Activated T-helper 1 cell treated with anti-CD3 and anti-CD28 coated beads, Interleukin-12 subunit alpha, Interleukin-12 subunit beta, Interleukin-2, Interleukin-4 antibody, amounts not matched to agents 30 ng/mL and 10 ng/mL and 1 ng/mL, durations not matched to agents 14 hours and 24 hours and 36 hours (primary cell): ENCODE data around the gene MPRIP. TPM values are rescaled to one million over a fixed set of nuclear protein-coding genes. Genes with fewer than 3 reads are reported as not detected.

Experiments used
- DNase-seq: peaks from one replicate; pipeline ENCODE4 v3.0.0; 2021; ENCODE audit warnings: low spot score
- H3K27ac Mint-ChIP-seq: one replicate; pipeline ENCODE4 v1.8.0; 2021; ENCODE audit warnings: mild to moderate bottlenecking, mixed read lengths
- H3K27me3 Mint-ChIP-seq: one replicate; pipeline ENCODE4 v1.8.0; 2022; ENCODE audit warnings: mild to moderate bottlenecking, moderate library complexity, mixed read lengths; ENCODE audit not compliant: insufficient read depth
- H3K36me3 Mint-ChIP-seq: one replicate; pipeline ENCODE4 v1.8.0; 2021; ENCODE audit warnings: low read depth, mixed read lengths
- H3K4me1 Mint-ChIP-seq: one replicate; pipeline ENCODE4 v1.8.0; 2021; ENCODE audit warnings: low read depth, mixed read lengths
- H3K4me3 Mint-ChIP-seq: one replicate; pipeline ENCODE4 v1.8.0; 2021; ENCODE audit warnings: mild to moderate bottlenecking, moderate library complexity, mixed read lengths
- H3K9me3 Mint-ChIP-seq: one replicate; pipeline ENCODE4 v1.8.0; 2021; ENCODE audit warnings: mixed read lengths
- intact Hi-C: fragments of 100-400 bp; cut with micrococcal nuclease; formaldehyde crosslinking; loops from one replicate; pipeline ENCODE4 v1.15.1; 2024
- total RNA-seq: library from RNA; stranded (reverse); gene quantifications from 2 replicates; pipeline ENCODE4 v1.2.3, GENCODE V29; 2022

The MPRIP gene
- total RNA-seq, 1 donor from 2014 or later: 175 TPM

DNA sequence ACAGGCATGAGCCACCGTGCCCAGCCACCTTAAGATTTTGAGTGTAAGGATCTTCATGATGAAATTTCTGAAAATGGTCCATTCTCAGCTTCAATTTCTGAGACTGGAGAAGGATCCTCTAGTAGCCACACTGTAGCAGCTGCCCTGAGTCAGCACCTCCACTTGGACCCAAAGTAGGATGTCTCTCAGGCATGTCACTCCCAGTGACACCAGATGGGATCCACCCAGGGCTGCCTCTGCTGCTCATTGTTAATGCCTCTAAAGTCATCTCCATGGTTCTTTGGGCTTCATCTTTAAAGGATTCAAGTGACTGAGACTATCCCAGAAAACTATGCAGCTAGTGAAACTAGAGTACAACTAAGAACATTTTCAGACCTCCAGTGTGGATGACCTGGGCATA, 156.0 kb downstream of the MPRIP start:
- intact Hi-C loops: no loop called here
- Mint-ChIP-seq H3K4me3 (no peak overlapping the region), H3K27ac (no peak overlapping the region), H3K27me3 (no peaks in the 10 kb centered on the region), H3K9me3 (no peaks in the 10 kb centered on the region), H3K4me1 (no peaks in the 10 kb centered on the region), H3K36me3 (peaks cover 15% of the 10 kb centered on the region)
- DNase-seq: no peak

DNA sequence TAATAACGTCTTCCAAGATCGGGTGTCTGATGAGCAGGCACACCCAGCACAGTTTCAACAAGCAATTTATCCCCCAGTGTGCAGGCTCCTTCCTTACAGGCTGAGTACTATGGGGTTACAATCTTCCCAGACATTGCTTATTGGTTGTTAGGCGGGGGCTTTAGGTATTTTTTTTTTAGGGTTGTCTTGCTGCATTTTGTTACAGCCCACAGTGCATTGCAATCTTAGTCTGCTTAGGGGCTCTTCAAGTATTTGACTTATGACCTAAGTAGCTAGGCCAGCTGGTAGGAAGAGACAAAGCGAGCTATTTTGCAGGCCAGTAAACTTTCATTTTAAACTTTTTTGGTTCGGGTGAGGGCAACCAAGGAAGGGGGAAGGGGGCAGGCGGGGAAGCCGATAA, 158.1 kb downstream of the MPRIP start:
- no peaks in the 10 kb centered on the region for H3K4me1 Mint-ChIP-seq
- intact Hi-C loops: no loop called here
- no peak overlapping the region for H3K4me3 Mint-ChIP-seq
- DNase-seq: no peak
- peaks cover 28% of the 10 kb centered on the region for H3K36me3 Mint-ChIP-seq
- H3K9me3 Mint-ChIP-seq: no peaks in the 10 kb centered on the region
- H3K27ac Mint-ChIP-seq: no peak overlapping the region
- no peaks in the 10 kb centered on the region for H3K27me3 Mint-ChIP-seq

GRCh38 chr17:17200831-17201230, 158.6 kb downstream of the MPRIP start:
- no peak for DNase-seq
- intact Hi-C loops: no loop called here
- Mint-ChIP-seq H3K36me3 (peaks cover 28% of the 10 kb centered on the region), H3K9me3 (no peaks in the 10 kb centered on the region), H3K4me1 (no peaks in the 10 kb centered on the region), H3K27me3 (no peaks in the 10 kb centered on the region), H3K4me3 (no peak overlapping the region), H3K27ac (no peak overlapping the region)

- Mint-ChIP-seq H3K27me3 (no peaks in the 10 kb centered on the region), H3K36me3 (peaks cover 28% of the 10 kb centered on the region), H3K4me1 (no peaks in the 10 kb centered on the region), H3K9me3 (no peaks in the 10 kb centered on the region), H3K27ac (no peak overlapping the region), H3K4me3 (no peak overlapping the region)
- DNase-seq: no peak
- intact Hi-C loops: no loop called here
Measured at GRCh38 chr17:17201271-17201670, 159.0 kb downstream of the MPRIP start.

- Mint-ChIP-seq H3K4me1 (no peaks in the 10 kb centered on the region), H3K27me3 (no peaks in the 10 kb centered on the region), H3K9me3 (no peaks in the 10 kb centered on the region), H3K36me3 (peaks cover 28% of the 10 kb centered on the region), H3K4me3 (no peak overlapping the region), H3K27ac (no peak overlapping the region)
- DNase-seq: no peak
- intact Hi-C loops: no loop called here
Measured at GRCh38 chr17:17201907-17202306, 159.7 kb downstream of the MPRIP start.

- peaks cover 24% of the 10 kb centered on the region for H3K36me3 Mint-ChIP-seq
- no peaks in the 10 kb centered on the region for H3K9me3 Mint-ChIP-seq
- H3K27me3 Mint-ChIP-seq: no peaks in the 10 kb centered on the region
- no peak overlapping the region for H3K27ac Mint-ChIP-seq
- DNase-seq: no peak
- H3K4me3 Mint-ChIP-seq: no peak overlapping the region
- H3K4me1 Mint-ChIP-seq: no peaks in the 10 kb centered on the region
- intact Hi-C loops: no loop called here
Measured at GRCh38 chr17:17203173-17203730, 161.0 kb downstream of the MPRIP start.

DNA sequence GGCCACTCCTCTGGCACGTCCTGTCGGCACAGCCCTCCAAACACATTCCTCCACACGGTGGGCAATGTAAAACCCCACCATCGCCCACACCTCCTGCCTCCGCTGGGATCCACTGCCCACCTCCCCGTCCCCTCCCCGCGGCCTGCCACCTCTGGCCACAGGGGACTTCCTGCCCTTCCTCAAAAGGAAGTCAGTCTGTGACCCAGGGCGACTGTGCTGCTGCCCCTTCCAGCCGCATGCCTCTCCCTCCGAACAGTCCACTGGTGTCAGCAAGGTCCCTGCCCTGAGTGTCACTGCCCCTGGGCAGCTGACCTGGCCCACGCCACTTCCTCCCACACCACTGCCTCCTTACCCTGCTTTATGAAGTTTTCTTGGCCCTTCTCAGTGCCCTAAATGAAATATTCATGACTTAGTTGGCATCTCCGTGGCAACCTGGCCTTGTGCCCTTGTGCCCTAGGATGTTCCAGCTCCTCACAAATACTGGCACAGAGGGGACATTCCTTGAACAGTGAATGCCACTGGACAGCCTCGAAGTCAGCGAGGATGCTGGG, 161.9 kb downstream of the MPRIP start:
- intact Hi-C loops: loop anchor here (2.0 kb wide), 1 partner anchor 61 kb away; no protein-coding TSS in a partner anchor
- no peaks in the 10 kb centered on the region for H3K9me3 Mint-ChIP-seq

GRCh38 chr17:17204635-17205231, 162.5 kb downstream of the MPRIP start:
- H3K27ac Mint-ChIP-seq: peak overlapping the region; percentile 78
- intact Hi-C loops: loop anchor here (1.0 to 2.0 kb wide), 2 partner anchors 25 to 62 kb away; no protein-coding TSS in a partner anchor
- no peaks in the 10 kb centered on the region for H3K27me3 Mint-ChIP-seq
- no peak for DNase-seq
- peak overlapping the region; percentile 87 for H3K4me3 Mint-ChIP-seq
- H3K36me3 Mint-ChIP-seq: peaks cover 21% of the 10 kb centered on the region
- no peaks in the 10 kb centered on the region for H3K9me3 Mint-ChIP-seq
- no peaks in the 10 kb centered on the region for H3K4me1 Mint-ChIP-seq

More for the DNA sequence above, 161.9 kb downstream of the MPRIP start:
- Mint-ChIP-seq H3K36me3 (peaks cover 21% of the 10 kb centered on the region), H3K27me3 (no peaks in the 10 kb centered on the region), H3K4me1 (no peaks in the 10 kb centered on the region), H3K4me3 (peak overlapping the region; percentile 87), H3K27ac (no peak overlapping the region)
- DNase-seq: no peak

GRCh38 chr17:17205368-17206123, 163.3 kb downstream of the MPRIP start:
- H3K27me3 Mint-ChIP-seq: no peaks in the 10 kb centered on the region
- DNase-seq: peak; percentile 24
- no peaks in the 10 kb centered on the region for H3K4me1 Mint-ChIP-seq
- H3K4me3 Mint-ChIP-seq: peak overlapping the region; percentile 87
- H3K27ac Mint-ChIP-seq: peak overlapping the region; percentile 93
- intact Hi-C loops: loop anchor here (1.0 to 2.0 kb wide), 5 partner anchors 20 to 164 kb away; partner anchors contain the start of gene FLCN
- peaks cover 21% of the 10 kb centered on the region for H3K36me3 Mint-ChIP-seq
- H3K9me3 Mint-ChIP-seq: no peaks in the 10 kb centered on the region

GRCh38 chr17:17206124-17206912, 164.1 kb downstream of the MPRIP start, which contains the start of gene PLD6:
TSS of gene PLD6 (minus strand) at chr17:17206333. CDS start at chr17:17206286, 47 bp downstream.
- Mint-ChIP-seq H3K27ac (peak within 1 kb of the TSS; percentile 93), H3K36me3 (peaks cover 21% of the 10 kb centered on the region)

GRCh38 chr17:17206913-17207335, 164.7 kb downstream of the MPRIP start:
- no peak for DNase-seq
- Mint-ChIP-seq H3K9me3 (no peaks in the 10 kb centered on the region), H3K4me1 (no peaks in the 10 kb centered on the region), H3K36me3 (peaks cover 21% of the 10 kb centered on the region), H3K27ac (no peak overlapping the region), H3K4me3 (no peak overlapping the region), H3K27me3 (no peaks in the 10 kb centered on the region)
- intact Hi-C loops: loop anchor here (1.0 kb wide), 3 partner anchors 22 to 166 kb away; partner anchors contain the start of gene FLCN

More at GRCh38 chr17:17206124-17206912, 164.1 kb downstream of the MPRIP start, which contains the start of gene PLD6:
- H3K27me3 Mint-ChIP-seq: no peaks in the 10 kb centered on the region
- intact Hi-C loops: loop anchor here (1.0 kb wide), 3 partner anchors 21 to 165 kb away; partner anchors contain the start of gene FLCN
- no peaks in the 10 kb centered on the region for H3K4me1 Mint-ChIP-seq
- peak; percentile 80 for DNase-seq
- no peaks in the 10 kb centered on the region for H3K9me3 Mint-ChIP-seq
- peak within 1 kb of the TSS; percentile 87 for H3K4me3 Mint-ChIP-seq

DNA sequence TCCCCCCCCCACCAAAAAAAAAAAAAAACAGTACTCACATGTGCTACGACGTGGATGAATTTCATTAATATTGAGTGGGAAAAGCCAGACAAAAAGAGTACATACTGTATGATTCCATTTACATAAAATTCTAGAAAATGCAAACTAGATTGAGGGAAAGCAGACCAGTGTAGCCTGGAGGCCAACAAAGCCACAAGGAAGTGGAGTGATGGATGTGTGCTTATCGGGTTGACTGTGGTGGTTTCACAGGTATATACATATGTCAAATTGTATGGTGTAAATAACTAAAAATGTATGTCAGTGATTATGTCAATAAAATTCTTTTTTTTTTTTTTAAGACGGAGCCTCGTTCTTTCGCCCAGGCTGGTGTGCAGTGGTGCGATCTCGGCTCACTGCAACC, 165.7 kb downstream of the MPRIP start:
- intact Hi-C loops: no loop called here

More for the DNA sequence above, 165.7 kb downstream of the MPRIP start:
- H3K4me1 Mint-ChIP-seq: no peaks in the 10 kb centered on the region
- no peaks in the 10 kb centered on the region for H3K9me3 Mint-ChIP-seq
- H3K27me3 Mint-ChIP-seq: no peaks in the 10 kb centered on the region
- DNase-seq: no peak
- no peak overlapping the region for H3K4me3 Mint-ChIP-seq
- H3K36me3 Mint-ChIP-seq: peaks cover 19% of the 10 kb centered on the region
- H3K27ac Mint-ChIP-seq: no peak overlapping the region
